T-helper 17 cell (primary cell): ENCODE data around the gene OTOGL. TPM values are rescaled to one million over a fixed set of nuclear protein-coding genes. Genes with fewer than 3 reads are reported as not detected.
"Not testable (repeated sequence)": the region's sequence is repeated elsewhere in the genome, so short reads cannot be mapped to it uniquely, and the experiment has no call there.

Experiments used
- ATAC-seq: fragments of 150-1000 bp; cut with Tn5 transposase; 2 replicates; pipeline ENCODE4 v1.10.0; 2021; ENCODE audit warnings: mild to moderate bottlenecking, moderate library complexity
- DNase-seq, 3 donors: peaks; one replicate each; pipeline versions ENCODE4 v3.0.0 to v3.0.0-alpha.2; 2020 to 2021
- H3K9me3 ChIP-seq: one replicate; pipeline ENCODE4 v1.7.0; 2013; ENCODE audit warnings: low read length, mild to moderate bottlenecking; ENCODE audit not compliant: control insufficient read depth, poor library complexity, severe bottlenecking
- H3K27ac Mint-ChIP-seq: one replicate; pipeline ENCODE4 v1.8.0; 2022; ENCODE audit warnings: mild to moderate bottlenecking, moderate library complexity, mixed read lengths
- H3K27me3 Mint-ChIP-seq: one replicate; pipeline ENCODE4 v1.8.0; 2022; ENCODE audit warnings: mixed read lengths
- H3K36me3 Mint-ChIP-seq: one replicate; pipeline ENCODE4 v1.8.0; 2022; ENCODE audit warnings: low read depth, mixed read lengths
- H3K4me1 Mint-ChIP-seq: one replicate; pipeline ENCODE4 v1.8.0; 2022; ENCODE audit warnings: mild to moderate bottlenecking, mixed read lengths
- H3K4me3 Mint-ChIP-seq: one replicate; pipeline ENCODE4 v1.8.0; 2022; ENCODE audit warnings: mild to moderate bottlenecking, moderate library complexity, mixed read lengths
- total RNA-seq, 4 donors: library from RNA in 2 of 4; stranded (reverse) in 2 of 4; gene quantifications; one replicate each; pipeline ENCODE4 v1.2.3 and lab custom pipeline; 2022 to 2026

OTOGL gene
- total RNA-seq, 2 donors from 2014 or later, result not detected

GRCh38 chr12:80293347-80293746 is 194.0 kb downstream of the OTOGL start:
- DNase-seq (no peak), ATAC-seq (no peak)
- no peak overlapping the region for H3K4me3 Mint-ChIP-seq
- no peaks in the 10 kb centered on the region for H3K9me3 ChIP-seq
- no peaks in the 10 kb centered on the region for H3K36me3 Mint-ChIP-seq
- H3K4me1 Mint-ChIP-seq, result no peaks in the 10 kb centered on the region
- H3K27me3 Mint-ChIP-seq, result peaks cover 5% of the 10 kb centered on the region
- H3K27ac Mint-ChIP-seq, result no peak overlapping the region

- no peaks in the 10 kb centered on the region for H3K36me3 Mint-ChIP-seq
- DNase-seq (no peak), ATAC-seq (no peak)
- no peaks in the 10 kb centered on the region for H3K9me3 ChIP-seq
- no peak overlapping the region for H3K4me3 Mint-ChIP-seq
- peaks cover 5% of the 10 kb centered on the region for H3K27me3 Mint-ChIP-seq
- H3K27ac Mint-ChIP-seq, result no peak overlapping the region
- no peaks in the 10 kb centered on the region for H3K4me1 Mint-ChIP-seq
These were observed 194.4 kb downstream of the OTOGL start for GRCh38 chr12:80293759-80294158.

- Mint-ChIP-seq H3K4me1 (peaks cover 2% of the 10 kb centered on the region), H3K4me3 (no peak overlapping the region)
These were observed 199.9 kb downstream of the OTOGL start for GRCh38 chr12:80299219-80299618.

GRCh38 chr12:80299976-80300375 is 200.6 kb downstream of the OTOGL start:
- no peaks in the 10 kb centered on the region for H3K36me3 Mint-ChIP-seq

More at GRCh38 chr12:80299219-80299618, 199.9 kb downstream of the OTOGL start:
- Mint-ChIP-seq H3K27ac (no peak overlapping the region), H3K36me3 (no peaks in the 10 kb centered on the region), H3K27me3 (no peaks in the 10 kb centered on the region)
- H3K9me3 ChIP-seq, result no peaks in the 10 kb centered on the region
- no peak for DNase-seq
- ATAC-seq, result no peak

GRCh38 chr12:80307436-80307835 is 208.1 kb downstream of the OTOGL start:
- H3K4me1 Mint-ChIP-seq, H3K27ac Mint-ChIP-seq, H3K9me3 ChIP-seq, H3K36me3 Mint-ChIP-seq, DNase-seq, H3K27me3 Mint-ChIP-seq, ATAC-seq, H3K4me3 Mint-ChIP-seq: not testable (repeated sequence)

More at GRCh38 chr12:80299976-80300375, 200.6 kb downstream of the OTOGL start:
- H3K9me3 ChIP-seq, result no peaks in the 10 kb centered on the region
- Mint-ChIP-seq H3K4me3 (no peak overlapping the region), H3K27me3 (no peaks in the 10 kb centered on the region), H3K4me1 (peaks cover 2% of the 10 kb centered on the region), H3K27ac (no peak overlapping the region)
- DNase-seq (no peak), ATAC-seq (no peak)

- no peak for DNase-seq
- H3K4me3 Mint-ChIP-seq, result no peak overlapping the region
- no peak overlapping the region for H3K27ac Mint-ChIP-seq
- H3K4me1 Mint-ChIP-seq, result no peaks in the 10 kb centered on the region
- no peak for ATAC-seq
- no peaks in the 10 kb centered on the region for H3K9me3 ChIP-seq
- H3K36me3 Mint-ChIP-seq, result no peaks in the 10 kb centered on the region
- H3K27me3 Mint-ChIP-seq, result no peaks in the 10 kb centered on the region
These were observed 213.9 kb downstream of the OTOGL start for GRCh38 chr12:80313209-80313608.

GRCh38 chr12:80314741-80315140 is 215.4 kb downstream of the OTOGL start:
- H3K36me3 Mint-ChIP-seq, result no peaks in the 10 kb centered on the region
- no peak for DNase-seq
- H3K27me3 Mint-ChIP-seq, result no peaks in the 10 kb centered on the region
- H3K4me3 Mint-ChIP-seq, result no peak overlapping the region
- no peaks in the 10 kb centered on the region for H3K4me1 Mint-ChIP-seq
- no peak for ATAC-seq
- H3K9me3 ChIP-seq, result no peaks in the 10 kb centered on the region
- no peak overlapping the region for H3K27ac Mint-ChIP-seq

- H3K4me3 Mint-ChIP-seq, result no peak overlapping the region
- no peak for DNase-seq
- H3K36me3 Mint-ChIP-seq, result no peaks in the 10 kb centered on the region
- no peaks in the 10 kb centered on the region for H3K27me3 Mint-ChIP-seq
- ATAC-seq, result no peak
- no peak overlapping the region for H3K27ac Mint-ChIP-seq
- no peaks in the 10 kb centered on the region for H3K9me3 ChIP-seq
- no peaks in the 10 kb centered on the region for H3K4me1 Mint-ChIP-seq
These were observed 216.9 kb downstream of the OTOGL start for GRCh38 chr12:80316222-80316621.

GRCh38 chr12:80317307-80317706 is 218.0 kb downstream of the OTOGL start:
- Mint-ChIP-seq H3K27ac (no peak overlapping the region), H3K27me3 (no peaks in the 10 kb centered on the region), H3K36me3 (no peaks in the 10 kb centered on the region), H3K4me3 (no peak overlapping the region), H3K4me1 (no peaks in the 10 kb centered on the region)
- DNase-seq (no peak), ATAC-seq (no peak)
- no peaks in the 10 kb centered on the region for H3K9me3 ChIP-seq

GRCh38 chr12:80317899-80318298 is 218.6 kb downstream of the OTOGL start:
- Mint-ChIP-seq H3K27ac (no peak overlapping the region), H3K27me3 (no peaks in the 10 kb centered on the region), H3K36me3 (no peaks in the 10 kb centered on the region), H3K4me1 (no peaks in the 10 kb centered on the region), H3K4me3 (no peak overlapping the region)
- no peak for DNase-seq
- ATAC-seq, result no peak
- no peaks in the 10 kb centered on the region for H3K9me3 ChIP-seq

- H3K27ac Mint-ChIP-seq, result no peak overlapping the region
- DNase-seq (no peak), ATAC-seq (no peak)
- H3K36me3 Mint-ChIP-seq, result no peaks in the 10 kb centered on the region
- H3K4me3 Mint-ChIP-seq, result no peak overlapping the region
- no peaks in the 10 kb centered on the region for H3K4me1 Mint-ChIP-seq
- no peaks in the 10 kb centered on the region for H3K27me3 Mint-ChIP-seq
- H3K9me3 ChIP-seq, result no peaks in the 10 kb centered on the region
These were observed 220.9 kb downstream of the OTOGL start for GRCh38 chr12:80320121-80320678.

GRCh38 chr12:80321653-80322052 is 222.3 kb downstream of the OTOGL start:
- Mint-ChIP-seq H3K36me3 (no peaks in the 10 kb centered on the region), H3K27ac (no peak overlapping the region), H3K4me3 (no peak overlapping the region), H3K27me3 (no peaks in the 10 kb centered on the region), H3K4me1 (no peaks in the 10 kb centered on the region)
- ATAC-seq (no peak), DNase-seq (no peak)
- H3K9me3 ChIP-seq, result no peaks in the 10 kb centered on the region

- Mint-ChIP-seq H3K36me3 (no peaks in the 10 kb centered on the region), H3K4me1 (no peaks in the 10 kb centered on the region), H3K27ac (no peak overlapping the region), H3K4me3 (no peak overlapping the region), H3K27me3 (no peaks in the 10 kb centered on the region)
- H3K9me3 ChIP-seq, result no peaks in the 10 kb centered on the region
- no peak for ATAC-seq
- DNase-seq, result no peak
These were observed 226.0 kb downstream of the OTOGL start for GRCh38 chr12:80325167-80325959.

GRCh38 chr12:80332827-80333226 is 233.5 kb downstream of the OTOGL start:
- no peaks in the 10 kb centered on the region for H3K36me3 Mint-ChIP-seq
- no peak overlapping the region for H3K27ac Mint-ChIP-seq
- DNase-seq (no peak), ATAC-seq (no peak)
- no peaks in the 10 kb centered on the region for H3K27me3 Mint-ChIP-seq
- no peak overlapping the region for H3K4me3 Mint-ChIP-seq
- no peaks in the 10 kb centered on the region for H3K4me1 Mint-ChIP-seq
- no peaks in the 10 kb centered on the region for H3K9me3 ChIP-seq
